NCI-H2029 treated with DMSO at 0.1 percent for 48 hours (cell line): ENCODE results near the gene TBCK.
"Not testable (repeated sequence)": the region's sequence is repeated elsewhere in the genome, so short reads cannot be mapped to it uniquely, and the experiment has no call there.

ENCODE experiments used
- DNase-seq: peaks from one replicate; lab custom pipeline; 2025; lab: John Stamatoyannopoulos, UW

The TBCK gene

DNA sequence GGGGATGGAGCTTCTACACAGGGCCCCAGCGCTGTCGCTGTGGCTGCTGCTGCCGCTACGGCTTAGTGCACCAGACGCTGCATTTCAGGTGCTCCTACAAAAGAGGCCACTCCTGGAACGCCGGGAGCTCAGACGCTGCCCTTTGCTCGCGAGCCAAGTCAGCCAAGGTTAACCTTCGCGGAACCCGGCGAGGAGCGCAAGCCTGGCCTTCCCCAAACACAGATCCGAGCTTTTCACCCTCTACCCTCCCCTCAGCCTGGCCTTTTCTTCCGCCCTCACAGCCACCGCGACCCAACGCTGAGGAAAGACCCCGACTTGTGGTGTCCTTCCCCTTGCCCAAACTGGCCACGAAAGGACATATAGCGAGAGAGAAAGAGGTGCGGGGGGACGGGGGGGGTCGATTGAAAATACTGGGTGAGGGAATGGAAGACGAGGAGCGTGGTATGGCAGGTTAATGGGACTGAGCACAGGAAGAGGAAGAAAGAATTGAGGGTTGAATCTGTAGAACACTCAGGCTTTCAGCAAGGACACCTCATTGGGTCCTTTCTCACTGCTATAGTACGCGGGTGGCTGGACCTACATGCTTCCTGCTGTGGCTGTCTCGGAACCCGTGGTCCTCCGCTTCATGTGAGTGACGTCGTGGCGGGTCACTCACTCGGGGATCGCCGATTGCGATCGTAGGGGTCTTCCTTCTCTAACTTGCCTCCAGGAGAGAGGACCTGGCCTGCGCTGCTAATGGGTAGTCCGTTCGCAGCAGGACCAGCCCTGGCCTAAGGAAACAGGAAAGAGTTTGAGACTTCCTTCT, at the start of gene TBCK, which contains the start of gene AIMP1:
Gene TBCK (minus strand): TSS at position 242 of the 805 bp plus-strand sequence. CDS start 7,249 bp downstream, outside the sequence.
Gene AIMP1 (plus strand): TSS at position 583 of the 805 bp plus-strand sequence. CDS start 8,460 bp downstream, outside the sequence.
- peak; percentile 74 for DNase-seq

DNA sequence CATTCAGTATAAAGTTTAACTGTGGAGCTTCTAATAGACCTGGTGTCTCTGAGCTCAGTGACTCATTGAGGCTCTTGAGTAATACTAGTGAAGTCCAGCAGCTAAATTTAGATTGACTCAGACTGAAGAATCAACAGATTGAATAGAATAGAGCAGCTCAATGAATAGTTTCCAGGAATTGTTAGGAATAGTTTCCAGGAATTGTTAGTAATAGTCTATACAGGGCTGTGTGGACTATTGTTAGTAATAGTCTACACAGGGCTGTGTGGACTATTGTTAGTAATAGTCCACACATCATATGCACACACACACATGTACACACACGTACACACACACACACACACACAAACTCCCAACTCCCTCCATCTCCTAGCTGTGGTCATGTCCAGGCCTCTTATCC, 49.6 kb upstream of the TBCK start:
- DNase-seq, result no peak

GRCh38 chr4:106364282-106364681, 48.3 kb upstream of the TBCK start:
- DNase-seq, result no peak

GRCh38 chr4:106362086-106362825, 46.2 kb upstream of the TBCK start:
- no peak for DNase-seq

- no peak for DNase-seq
These were observed 42.9 kb upstream of the TBCK start for GRCh38 chr4:106358899-106359298.

DNA sequence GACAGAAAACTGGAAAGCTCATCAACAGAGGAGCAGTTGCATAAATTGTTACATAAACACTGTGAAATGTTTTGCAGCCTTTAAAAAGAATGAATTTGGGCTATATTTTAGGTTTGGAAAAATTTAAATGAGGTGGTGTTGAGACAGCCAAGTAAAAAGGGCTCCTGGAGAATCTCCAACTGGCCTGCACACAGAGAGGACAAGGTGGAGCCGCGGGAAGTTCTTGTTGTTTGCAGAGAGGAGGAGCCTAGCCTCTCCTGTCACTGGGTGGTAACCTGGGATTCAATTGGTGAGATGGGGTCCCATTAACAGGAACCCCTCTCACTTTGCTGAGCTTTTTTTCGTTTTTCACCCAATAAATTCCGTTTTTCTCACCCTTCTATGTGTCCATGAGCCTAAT, 39.2 kb upstream of the TBCK start:
- DNase-seq, result peak; percentile 5

DNA sequence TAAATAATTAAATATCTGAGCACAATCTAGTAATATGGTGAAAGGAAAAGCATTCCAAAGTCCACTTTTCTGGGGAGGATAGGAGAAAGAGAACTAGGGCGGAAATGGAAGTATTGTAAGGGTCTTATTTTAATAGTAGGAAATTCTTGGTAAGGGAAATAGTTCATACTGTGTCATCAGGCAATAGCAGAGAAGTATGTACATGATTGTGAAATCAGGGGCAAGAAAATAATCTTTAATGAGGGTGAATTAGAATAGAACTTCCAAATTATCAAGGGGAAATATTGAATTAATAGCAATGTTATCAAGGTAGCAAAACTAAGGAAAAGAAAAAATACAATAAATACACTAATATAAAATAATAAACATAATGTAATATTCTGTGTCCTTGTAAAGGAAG, 37.8 kb upstream of the TBCK start:
- DNase-seq, result no peak

DNA sequence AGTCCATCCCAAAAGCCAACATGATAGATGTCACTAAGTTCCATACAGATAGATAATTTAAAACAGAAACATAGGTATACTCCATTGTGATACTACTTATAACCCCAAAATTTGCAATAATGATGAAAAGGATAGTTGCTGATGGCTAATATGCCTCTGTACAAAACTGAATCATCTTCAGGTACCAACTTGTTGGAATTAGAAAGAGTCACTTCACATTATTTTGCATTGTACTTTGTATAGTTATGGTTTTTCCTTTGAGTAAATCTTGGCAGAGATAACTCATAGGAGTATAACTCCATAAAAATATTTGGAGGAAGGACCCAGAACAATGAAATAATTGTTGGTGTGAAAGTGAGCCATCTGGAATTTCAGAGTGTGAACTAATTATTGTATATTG, 35.0 kb upstream of the TBCK start:
- no peak for DNase-seq

GRCh38 chr4:106347167-106347566, 31.2 kb upstream of the TBCK start:
- DNase-seq, result no peak

GRCh38 chr4:106344647-106344970, 28.6 kb upstream of the TBCK start:
- DNase-seq, result no peak

DNA sequence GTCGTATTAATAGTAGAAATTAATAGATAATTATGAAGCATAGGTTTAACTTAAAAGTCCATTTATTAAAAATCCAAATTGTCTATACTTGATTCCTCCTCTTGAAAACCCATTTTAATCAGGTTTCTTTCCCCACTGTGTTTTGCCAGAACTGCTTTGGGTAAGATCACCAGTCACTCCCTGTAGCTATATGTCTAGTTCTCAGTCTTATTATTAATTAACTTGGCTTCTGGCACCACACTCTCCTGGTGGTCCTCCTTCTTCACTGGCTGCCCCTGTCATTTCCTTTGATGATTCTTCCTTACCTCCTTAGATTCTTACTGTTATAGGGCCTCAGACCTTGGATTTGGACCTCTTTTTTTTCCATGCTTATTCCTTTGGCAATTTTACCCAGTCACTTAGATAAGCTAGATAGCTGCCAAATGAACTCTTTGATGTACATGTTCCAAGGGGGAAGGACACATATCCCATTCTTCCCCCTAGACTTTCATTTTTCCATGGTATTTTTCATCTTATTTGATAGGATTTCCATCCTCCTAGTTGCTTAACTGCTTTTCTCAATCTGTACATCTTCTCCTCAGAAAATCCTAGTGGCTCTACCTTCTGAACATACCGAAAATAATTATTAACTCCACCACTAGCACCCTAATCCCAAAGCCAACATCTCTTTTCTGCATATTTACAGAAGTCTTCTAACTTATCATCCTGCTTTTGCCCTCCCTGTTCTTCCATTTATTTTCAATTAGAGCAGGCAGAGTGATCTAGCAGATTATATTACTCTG, 28.0 kb upstream of the TBCK start:
- no peak for DNase-seq

GRCh38 chr4:106340774-106341173, 24.8 kb upstream of the TBCK start:
- DNase-seq, result no peak

GRCh38 chr4:106339431-106339830, 23.4 kb upstream of the TBCK start:
- no peak for DNase-seq

GRCh38 chr4:106338671-106339070, 22.7 kb upstream of the TBCK start:
- DNase-seq, result no peak

DNA sequence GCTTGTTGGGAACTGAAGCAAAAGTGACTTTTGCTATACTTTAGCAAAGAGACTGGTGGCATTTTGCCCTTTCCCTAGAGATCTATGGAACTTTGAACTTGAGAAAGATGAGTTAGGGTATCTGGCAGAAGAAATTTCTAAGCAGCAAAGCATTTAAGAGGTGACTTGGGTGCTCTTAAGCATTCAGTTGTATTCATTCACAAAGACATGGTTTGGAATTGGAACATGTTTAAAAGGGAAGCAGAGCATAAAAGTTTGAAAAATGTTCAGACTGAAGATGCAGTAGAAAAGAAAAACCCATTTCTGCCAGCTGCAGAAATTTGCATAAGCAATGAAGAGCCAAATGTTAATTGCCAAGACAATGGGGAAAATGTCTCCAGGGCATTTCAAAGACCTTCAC, 21.9 kb upstream of the TBCK start:
- DNase-seq, result no peak

DNA sequence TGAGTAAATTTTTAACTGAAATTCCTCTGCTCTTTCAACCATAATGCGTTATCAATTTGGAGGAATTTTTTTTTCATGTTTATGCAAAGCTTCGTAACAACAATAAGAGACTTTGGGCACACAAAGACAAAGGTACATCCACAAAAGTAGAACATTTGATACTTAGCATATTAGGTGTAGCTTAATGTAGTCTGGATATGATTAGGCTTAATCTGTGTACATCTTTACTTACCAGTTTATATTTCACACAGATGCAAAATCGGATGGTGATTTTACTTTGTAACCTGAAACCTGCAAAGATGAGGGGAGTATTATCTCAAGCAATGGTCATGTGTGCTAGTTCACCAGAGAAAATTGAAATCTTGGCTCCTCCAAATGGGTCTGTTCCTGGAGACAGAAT, 20.6 kb upstream of the TBCK start:
- no peak for DNase-seq

DNA sequence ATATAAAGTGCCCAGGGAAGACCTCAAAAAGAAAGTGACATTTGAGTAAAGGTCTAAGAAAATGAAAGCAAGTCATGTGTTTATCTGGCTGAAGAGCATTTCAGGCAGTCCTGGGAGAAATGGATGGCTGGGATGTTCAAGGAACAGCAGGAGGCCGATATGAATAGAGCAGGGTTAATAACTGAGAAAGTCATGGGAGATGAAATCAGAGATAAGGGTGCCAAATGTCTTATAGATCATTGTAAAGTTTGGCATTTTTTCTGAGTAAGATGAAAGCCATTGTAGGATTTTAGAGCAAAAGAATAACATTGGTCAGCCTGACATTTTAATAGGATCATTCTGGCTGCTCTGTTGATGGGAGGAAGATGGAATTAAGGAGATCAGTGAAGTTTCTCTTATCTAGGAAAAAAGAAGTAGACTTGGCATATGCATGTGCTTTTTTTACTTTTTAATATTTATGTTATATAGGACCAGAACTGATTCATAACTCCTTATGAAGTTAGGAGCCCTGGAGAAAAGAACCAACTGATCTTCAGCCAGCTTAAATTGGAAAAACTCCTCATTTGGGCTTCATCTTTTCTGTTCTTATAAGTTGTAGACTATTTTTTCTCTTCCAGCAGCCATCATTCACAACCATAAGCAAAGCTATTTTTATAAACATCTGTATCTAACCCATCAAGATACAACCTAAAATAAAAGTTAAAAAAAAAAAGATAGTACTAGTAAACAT, 18.9 kb upstream of the TBCK start:
- DNase-seq, result no peak

- DNase-seq, result no peak
These were observed 17.2 kb upstream of the TBCK start for GRCh38 chr4:106333186-106333585.

GRCh38 chr4:106329041-106329618, 13.1 kb upstream of the TBCK start:
- no peak for DNase-seq

- no peak for DNase-seq
These were observed 9.8 kb upstream of the TBCK start for GRCh38 chr4:106325800-106326199.

GRCh38 chr4:106323119-106323518, 7.1 kb upstream of the TBCK start:
- no peak for DNase-seq

- DNase-seq, result not testable (repeated sequence)
These were observed 5.8 kb upstream of the TBCK start for GRCh38 chr4:106321814-106322213.
